ENCODE data around the gene SLC35G6.

GRCh38 chr17:7445619-7445968 is 35.7 kb upstream of the SLC35G6 start:
- TF ChIP-seq CTCF (IDR thresholded peaks at IDR 0.05) (no peak), POLR2A (IDR thresholded peaks at IDR 0.05) (no peak)
